ENCODE data around the gene ERVFRD-1.
A peak's percentile ranks its signal among the peaks of the same experiment; 100 is the strongest.

Gene ERVFRD-1

GRCh38 chr6:11110921-11111768 lies at the start of gene ERVFRD-1:
TSS of gene ERVFRD-1 (minus strand) at chr6:11111725. CDS start at chr6:11105310, 6,415 bp downstream.
- DNase-seq, result no peak

GRCh38 chr6:11160199-11160598 lies 48.7 kb upstream of the ERVFRD-1 start:
- no peak for DNase-seq

DNA sequence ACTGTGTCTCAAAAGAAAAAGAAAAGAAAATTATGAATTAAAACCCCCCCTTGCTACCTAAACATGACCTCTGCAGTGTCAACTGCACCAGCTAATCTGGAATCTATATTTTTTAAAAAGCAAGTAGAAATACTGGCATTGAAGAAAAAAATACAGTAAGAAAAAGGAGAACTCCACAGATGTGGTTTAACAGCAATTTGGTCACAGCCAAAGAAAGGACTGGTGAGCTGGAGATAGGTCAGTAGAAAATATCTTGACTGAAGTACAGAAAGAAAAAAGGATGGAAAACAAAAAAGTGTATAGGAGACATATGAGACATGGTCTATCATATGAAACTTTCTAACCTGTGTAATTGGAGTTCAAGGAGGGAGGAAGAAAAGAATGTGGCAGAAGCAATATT lies 44.1 kb upstream of the ERVFRD-1 start:
- DNase-seq, result no peak

GRCh38 chr6:11153447-11153846 lies 41.9 kb upstream of the ERVFRD-1 start:
- no peak for DNase-seq

DNA sequence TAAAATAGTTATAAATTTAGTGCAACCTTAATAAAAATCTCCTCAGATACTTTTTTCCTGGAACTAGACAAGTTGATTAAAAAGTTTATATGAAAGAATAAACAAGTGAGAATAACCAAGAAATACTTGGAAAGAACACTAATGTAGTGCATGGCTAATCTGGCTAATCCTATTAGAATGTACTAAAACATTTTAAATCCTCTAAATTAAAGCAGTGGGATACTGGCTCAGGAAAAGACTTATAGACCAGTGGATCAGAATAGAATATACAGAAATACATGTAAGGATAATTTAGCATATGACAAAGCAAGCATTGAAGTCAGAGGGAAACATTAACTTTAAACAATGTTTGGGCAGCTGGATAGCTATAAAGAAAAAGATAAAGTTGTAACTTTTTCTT lies 41.1 kb upstream of the ERVFRD-1 start:
- no peak for DNase-seq

- DNase-seq, result no peak
These were observed 40.0 kb upstream of the ERVFRD-1 start for GRCh38 chr6:11151488-11151887.

GRCh38 chr6:11149551-11149950 lies 38.0 kb upstream of the ERVFRD-1 start:
- no peak for DNase-seq

DNA sequence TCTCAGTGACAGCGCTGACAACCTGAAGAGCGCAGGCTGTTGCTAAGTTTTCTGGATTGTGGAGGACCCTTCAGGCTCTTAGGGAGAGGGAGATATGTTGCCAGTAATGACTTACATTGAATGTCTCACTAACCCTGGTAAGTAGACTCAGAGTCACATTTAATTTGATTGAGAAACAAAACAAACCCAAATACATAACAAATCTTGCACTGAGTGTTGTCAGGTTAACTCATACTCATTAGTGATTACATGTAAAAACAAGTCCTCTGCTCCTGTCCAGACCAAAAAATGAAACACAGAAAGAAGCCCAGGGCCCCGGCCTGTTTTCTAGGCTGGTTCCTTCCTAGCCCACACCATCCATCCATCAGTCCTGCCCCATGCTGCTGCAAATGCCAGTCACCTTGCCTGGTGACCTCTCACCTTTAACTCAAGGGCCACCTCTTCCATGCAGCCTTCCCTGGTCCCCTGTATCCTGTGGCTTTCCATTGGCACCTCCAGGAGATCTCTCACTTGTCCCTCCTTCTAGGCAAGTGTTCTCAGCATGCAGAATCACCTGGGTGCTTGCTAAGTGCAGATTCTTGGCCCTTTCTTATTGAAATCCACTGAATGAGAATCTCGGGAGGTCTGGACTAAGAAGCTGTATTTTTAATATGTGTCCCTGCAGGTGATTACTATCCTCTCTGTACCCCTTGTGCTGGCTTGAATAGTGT lies 34.7 kb upstream of the ERVFRD-1 start:
- no peak for DNase-seq

DNA sequence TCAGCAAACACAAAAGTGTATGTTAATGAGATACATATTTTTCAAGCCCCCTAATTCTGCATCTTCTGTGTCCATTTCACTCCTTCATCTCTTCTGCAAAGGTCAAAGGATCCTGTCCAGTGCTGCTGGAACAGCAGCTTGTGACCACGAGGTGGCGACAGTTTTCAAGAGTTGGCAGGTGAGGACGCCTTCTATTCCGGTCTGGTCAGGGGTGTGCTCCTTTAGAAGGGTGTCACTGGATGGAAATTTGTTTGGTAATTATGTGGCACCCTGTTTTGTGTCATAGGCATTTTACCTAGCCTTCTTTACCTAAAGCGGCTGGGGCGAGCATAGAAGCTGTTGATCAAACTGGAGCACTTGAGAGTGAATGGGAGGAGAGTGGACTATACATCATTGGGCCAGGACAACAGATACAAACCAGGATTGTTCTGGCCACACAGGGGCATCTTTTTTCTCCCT lies 32.9 kb upstream of the ERVFRD-1 start:
- peak; percentile 67 for DNase-seq

- DNase-seq, result no peak
These were observed 32.2 kb upstream of the ERVFRD-1 start for GRCh38 chr6:11143394-11144371.

DNA sequence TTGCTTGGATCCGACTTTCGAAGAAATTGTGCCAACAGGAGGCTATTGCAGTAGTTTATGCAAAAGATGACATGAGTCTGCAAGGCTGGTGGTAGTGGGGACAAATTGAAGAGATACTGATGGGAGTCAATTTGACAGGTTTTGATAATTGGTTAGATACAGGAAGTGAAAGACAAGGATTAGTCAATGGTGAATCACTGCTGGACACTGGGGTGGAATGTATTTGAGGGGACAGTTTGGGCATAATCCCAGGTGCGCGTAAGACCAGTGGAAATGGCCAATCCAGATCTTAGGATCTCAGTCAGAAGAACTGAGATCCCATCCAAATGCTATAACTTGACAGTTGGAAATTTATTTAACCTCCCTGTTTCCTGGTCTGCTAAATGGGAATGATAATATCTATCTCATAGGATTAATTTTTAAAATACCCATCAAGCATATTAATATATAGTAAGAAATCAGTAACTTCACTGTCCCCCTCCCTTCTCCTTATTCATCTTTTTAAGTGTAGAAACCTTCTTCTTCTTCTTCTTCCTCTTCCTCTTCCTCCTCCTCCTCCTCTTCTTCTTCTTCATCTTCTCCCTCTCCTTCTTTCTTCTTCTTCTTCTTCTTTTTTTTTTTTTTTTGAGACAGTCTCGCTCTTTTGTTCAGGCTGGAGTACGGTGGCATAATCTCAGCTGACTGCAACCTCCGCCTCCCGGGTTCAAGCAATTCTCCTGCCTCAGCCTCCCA lies 30.9 kb upstream of the ERVFRD-1 start:
- DNase-seq, result no peak

- no peak for DNase-seq
These were observed 29.8 kb upstream of the ERVFRD-1 start for GRCh38 chr6:11141295-11141694.

- DNase-seq, result no peak
These were observed 28.5 kb upstream of the ERVFRD-1 start for GRCh38 chr6:11140056-11140455.

GRCh38 chr6:11139051-11139960 lies 27.8 kb upstream of the ERVFRD-1 start:
- no peak for DNase-seq

GRCh38 chr6:11136809-11137208 lies 25.3 kb upstream of the ERVFRD-1 start:
- no peak for DNase-seq

GRCh38 chr6:11133281-11133680 lies 21.8 kb upstream of the ERVFRD-1 start:
- no peak for DNase-seq

DNA sequence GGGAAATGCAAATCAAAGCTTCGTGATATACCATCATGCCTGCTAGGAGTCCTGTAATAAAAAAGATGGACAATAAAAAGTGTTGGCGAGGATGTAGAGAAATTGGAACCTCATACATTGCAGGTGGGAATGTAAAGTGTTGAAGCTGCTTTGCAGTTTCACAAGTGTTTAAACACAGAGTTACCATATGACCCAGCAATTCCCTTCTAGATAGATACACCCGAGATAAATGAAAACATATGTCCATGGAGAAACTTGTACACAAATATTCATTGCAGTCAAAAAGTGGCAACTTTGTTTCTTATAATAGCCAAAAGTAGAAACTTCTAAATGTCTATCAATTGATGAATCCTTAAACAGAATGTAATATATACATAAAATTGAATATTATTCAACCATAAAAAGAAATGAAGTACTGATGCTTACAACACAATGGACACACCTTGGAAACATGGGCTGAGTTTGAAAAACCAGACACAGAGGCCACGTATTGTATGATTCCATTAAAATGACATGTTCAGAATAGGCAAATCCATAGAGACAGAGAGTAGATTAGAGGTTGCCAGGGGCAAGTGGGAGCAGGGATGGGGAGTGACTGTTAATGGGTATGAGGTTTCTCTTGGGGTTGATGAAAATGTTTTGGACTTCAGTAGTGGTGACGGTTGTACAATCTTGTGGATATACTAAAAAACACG lies 20.8 kb upstream of the ERVFRD-1 start:
- DNase-seq, result no peak

DNA sequence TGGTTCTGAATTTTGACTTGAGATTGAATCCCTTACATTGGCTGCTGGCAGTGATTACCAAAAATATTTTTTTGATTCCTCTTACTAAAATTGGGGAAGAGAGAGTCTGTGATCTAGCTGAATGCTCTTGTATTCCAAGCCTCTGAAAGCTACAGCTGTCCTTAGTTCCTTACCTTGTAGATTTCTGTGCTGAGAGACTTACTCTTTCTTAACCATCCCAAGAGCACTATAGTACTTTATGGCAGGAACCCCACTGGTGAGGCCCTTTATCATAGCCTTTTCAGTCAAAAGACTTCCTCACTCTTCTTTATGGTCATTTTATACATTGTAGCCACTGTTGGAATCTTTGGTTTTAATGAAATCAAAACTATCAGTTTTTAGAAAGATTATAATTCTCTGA lies 19.1 kb upstream of the ERVFRD-1 start:
- no peak for DNase-seq

DNA sequence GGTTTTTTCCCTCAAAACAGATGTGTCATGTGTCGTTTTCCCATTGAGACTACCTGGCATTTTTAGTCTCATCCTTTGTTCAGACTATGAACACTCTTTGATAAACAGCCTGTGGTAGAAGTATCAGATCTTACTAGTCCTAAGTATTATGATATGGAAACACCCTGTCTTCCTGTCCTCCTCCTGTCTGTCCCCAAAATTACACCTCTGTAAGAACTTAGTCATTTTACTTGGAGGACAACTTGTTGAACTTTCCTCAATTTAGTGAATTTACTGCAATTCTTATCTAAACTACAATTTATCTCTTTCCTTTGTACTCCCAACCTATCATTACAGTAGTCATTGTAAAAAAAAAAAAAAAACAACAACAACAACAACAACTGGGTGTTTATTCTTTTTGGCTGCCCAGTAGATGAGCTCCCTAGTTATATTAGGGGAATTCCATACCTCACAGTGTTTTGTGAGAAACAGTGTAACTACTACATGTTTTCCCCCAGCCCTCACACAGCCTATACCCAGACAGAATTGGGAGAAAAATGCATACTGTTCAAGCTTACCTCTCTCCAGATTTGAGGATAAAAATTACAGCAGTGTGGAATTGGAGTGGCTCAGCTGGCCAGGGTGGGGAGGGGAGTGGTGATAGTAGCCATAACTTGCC lies 18.5 kb upstream of the ERVFRD-1 start:
- no peak for DNase-seq

- DNase-seq, result no peak
These were observed 17.1 kb upstream of the ERVFRD-1 start for GRCh38 chr6:11128608-11129007.

Measured in hematopoietic multipotent progenitor cell treated with erythropoietin and hydrocortisone succinate and interleukin-3 and kit ligand, for 8 days (in vitro differentiated cells).